ENCODE data around the gene PRR19.

The PRR19 gene

GRCh38 chr19:42322305-42322704 lies 20.4 kb downstream of the PRR19 start:
- Mint-ChIP-seq H3K36me3 (ENCODE audit: low read depth) (no peaks in the 10 kb centered on the region), H3K27ac (no peak overlapping the region), H3K27me3 (ENCODE audit: low read depth) (peaks cover 56% of the 10 kb centered on the region), H3K4me1 (peaks cover 14% of the 10 kb centered on the region), H3K9me3 (peaks cover 4% of the 10 kb centered on the region), H3K4me3 (no peak overlapping the region)
- TF ChIP-seq CTCF (IDR thresholded peaks at IDR 0.05; ENCODE audit: unreplicated experiment in 3 of 3), result no peak

GRCh38 chr19:42323473-42323851 lies 21.5 kb downstream of the PRR19 start:
- Mint-ChIP-seq H3K9me3 (peaks cover 4% of the 10 kb centered on the region), H3K27me3 (ENCODE audit: low read depth) (peaks cover 56% of the 10 kb centered on the region), H3K36me3 (ENCODE audit: low read depth) (no peaks in the 10 kb centered on the region), H3K4me3 (peak overlapping the region; percentile 47 to 58 (median 49)), H3K4me1 (peaks cover 26% of the 10 kb centered on the region), H3K27ac (no peak overlapping the region)
- no peak for TF ChIP-seq CTCF (IDR thresholded peaks at IDR 0.05; ENCODE audit: unreplicated experiment in 3 of 3)

GRCh38 chr19:42323852-42324654 lies 22.1 kb downstream of the PRR19 start:
- H3K4me3 Mint-ChIP-seq, result no peak overlapping the region
- TF ChIP-seq CTCF (IDR thresholded peaks at IDR 0.05; ENCODE audit: unreplicated experiment in 3 of 3), result no peak
- no peaks in the 10 kb centered on the region for H3K36me3 Mint-ChIP-seq (ENCODE audit: low read depth)
- no peak overlapping the region for H3K27ac Mint-ChIP-seq
- peaks cover 56% of the 10 kb centered on the region for H3K27me3 Mint-ChIP-seq (ENCODE audit: low read depth)
- peaks cover 4% of the 10 kb centered on the region for H3K9me3 Mint-ChIP-seq
- H3K4me1 Mint-ChIP-seq, result peaks cover 32% of the 10 kb centered on the region

- Mint-ChIP-seq H3K9me3 (peaks cover 4% of the 10 kb centered on the region), H3K4me3 (peak overlapping the region; percentile 84 to 95 (median 94)), H3K27me3 (ENCODE audit: low read depth) (peaks cover 54% of the 10 kb centered on the region), H3K27ac (peak overlapping the region in 1 of 3 experiments; percentile 2), H3K36me3 (ENCODE audit: low read depth) (no peaks in the 10 kb centered on the region), H3K4me1 (peaks cover 37% of the 10 kb centered on the region)
- TF ChIP-seq CTCF (IDR thresholded peaks at IDR 0.05; ENCODE audit: unreplicated experiment in 3 of 3), result peak in 2 of 3 experiments; percentile 78 to 93
Measured at GRCh38 chr19:42324655-42325307, 22.8 kb downstream of the PRR19 start.

GRCh38 chr19:42325308-42325895 lies 23.5 kb downstream of the PRR19 start, which contains the start of gene MEGF8:
Gene MEGF8 (plus strand): TSS chr19:42325635. CDS start chr19:42326244, 609 bp downstream.
- Mint-ChIP-seq H3K27ac (peak within 1 kb of the TSS in 2 of 3 experiments; percentile 2 to 51), H3K36me3 (ENCODE audit: low read depth) (no peaks in the 10 kb centered on the region), H3K9me3 (peaks cover 4% of the 10 kb centered on the region), H3K27me3 (ENCODE audit: low read depth) (peaks cover 48% of the 10 kb centered on the region), H3K4me3 (peak within 1 kb of the TSS; percentile 84 to 95 (median 94)), H3K4me1 (peaks cover 43% of the 10 kb centered on the region)
- TF ChIP-seq CTCF (IDR thresholded peaks at IDR 0.05; ENCODE audit: unreplicated experiment in 3 of 3), result peak in 1 of 3 experiments; percentile 85
